Lung (tissue), 12 donors: ENCODE data around the gene TRIM66. TPM values are rescaled to one million over a fixed set of nuclear protein-coding genes. Genes with fewer than 3 reads are reported as not detected.

Experiments used
- ATAC-seq: fragments of 200-7000 bp; cut with Tn5 transposase; one replicate; pipeline ENCODE4 v1.9.1; 2020; ENCODE audit warnings: moderate number of reproducible peaks; ENCODE audit not compliant: insufficient read depth, low FRiP score
- DNase-seq, 3 donors: peaks; one replicate each; pipeline ENCODE4 v3.0.0-alpha.2; 2013 to 2017
- H3K27ac ChIP-seq, 2 donors: one replicate each; pipeline ENCODE4 v1.5.1; 2013; ENCODE audit warnings: mild to moderate bottlenecking in 2 of 2, moderate library complexity in 2 of 2, control low read depth in 1 of 2, inconsistent platforms in 1 of 2, low read depth in 1 of 2, low read length in 1 of 2
- H3K27me3 ChIP-seq, 3 donors: one replicate each; pipeline ENCODE4 v1.5.1; 2013; ENCODE audit warnings: low read length in 2 of 3; ENCODE audit not compliant: control insufficient read depth in 3 of 3, insufficient read depth in 3 of 3
- H3K36me3 ChIP-seq, 4 donors: one replicate each; pipeline ENCODE4 v1.5.1; 2013; ENCODE audit warnings: low read length in 4 of 4, mild to moderate bottlenecking in 1 of 4, moderate library complexity in 1 of 4; ENCODE audit not compliant: control insufficient read depth in 4 of 4, insufficient read depth in 4 of 4
- H3K4me1 ChIP-seq, 5 donors: one replicate each; pipeline ENCODE4 v1.5.1; 2013; ENCODE audit warnings: low read length in 5 of 5, mild to moderate bottlenecking in 2 of 5, moderate library complexity in 1 of 5; ENCODE audit not compliant: control insufficient read depth in 5 of 5, insufficient read depth in 5 of 5
- H3K4me3 ChIP-seq: one replicate; pipeline ENCODE4 v1.5.1; 2013; ENCODE audit warnings: mild to moderate bottlenecking, control low read depth, moderate library complexity
- H3K9ac ChIP-seq, 2 donors: one replicate each; pipeline ENCODE4 v1.5.1; 2013; ENCODE audit warnings: low read length in 2 of 2, control low read depth in 1 of 2; ENCODE audit not compliant: insufficient read depth in 1 of 2
- H3K9me3 ChIP-seq, 4 donors: one replicate each; pipeline ENCODE4 v1.5.1; 2013; ENCODE audit warnings: low read length in 3 of 4, mild to moderate bottlenecking in 1 of 4, moderate library complexity in 1 of 4; ENCODE audit not compliant: control insufficient read depth in 4 of 4, insufficient read depth in 3 of 4
- CTCF ChIP-seq: IDR thresholded peaks from 2 replicates; pipeline ENCODE4 v1.5.1; 2012; ENCODE audit warnings: mild to moderate bottlenecking; ENCODE audit errors: control extremely low read depth, extremely low read depth
- WGBS, 2 donors: extraction: QIAGEN DNeasy Blood & Tissue Kit; methylation state at CpG; one replicate each; pipeline ENCODE4 v1.1.7; 2013; 5-methylcytosine and 5-hydroxymethylcytosine counted together
- polyA plus RNA-seq, 2 donors: library from polyadenylated mRNA; stranded (reverse); fragments of 200-250 nt; gene quantifications; one replicate each; pipeline ENCODE4 v1.2.1, GENCODE V29; 2013
- total RNA-seq, 2 donors: library from RNA; depleted of rRNA in 1 of 2; stranded (reverse); fragments of >200 nt in 1 of 2; gene quantifications; one replicate each; pipeline ENCODE4 v1.2.1, GENCODE V29; 2014 to 2021
- donor health status: control.
- donor health status: control.
- donor health status: Bipolar disorder and iron deficiency.
- donor health status: healthy.
- donor health status: DM: yes; HTN: yes; CAD: no.

Gene TRIM66
- total and polyA plus RNA-seq, 4 donors, result 2.0 to 23.9 (median 11.3) TPM

- H3K27me3 ChIP-seq, result no peaks in the 10 kb centered on the region
- H3K4me3 ChIP-seq, result no peak overlapping the region
- H3K36me3 ChIP-seq, result peaks cover 0 to 47% (median 30%) of the 10 kb centered on the region in 4 donors
- no peak overlapping the region for H3K9ac ChIP-seq
- ATAC-seq (no peak), DNase-seq (no peak)
- no peak for TF ChIP-seq CTCF
- WGBS, 2 donors, result 67 to 75% methylated on average over 4 of the region's 4 CpGs
- H3K27ac ChIP-seq, result peak overlapping the region; percentile 3 to 18
- peaks cover 19 to 52% (median 27%) of the 10 kb centered on the region in 5 donors for H3K4me1 ChIP-seq
- H3K9me3 ChIP-seq, result no peaks in the 10 kb centered on the region
Observed at GRCh38 chr11:8714622-8715225, 32.3 kb upstream of the TRIM66 start.

- Histone ChIP-seq H3K4me3 (no peak overlapping the region), H3K36me3 (peaks cover 0 to 47% (median 33%) of the 10 kb centered on the region in 4 donors), H3K27me3 (no peaks in the 10 kb centered on the region), H3K9me3 (no peaks in the 10 kb centered on the region), H3K4me1 (peaks cover 16 to 50% (median 20%) of the 10 kb centered on the region in 5 donors), H3K27ac (no peak overlapping the region), H3K9ac (no peak overlapping the region)
- no peak for DNase-seq
- TF ChIP-seq CTCF, result no peak
- 91 to 95% methylated on average over 8 of the region's 8 CpGs for WGBS, 2 donors
- no peak for ATAC-seq
Observed at GRCh38 chr11:8713760-8714454, 31.4 kb upstream of the TRIM66 start.

GRCh38 chr11:8712506-8712905 is 30.0 kb upstream of the TRIM66 start:
- Histone ChIP-seq H3K4me1 (peaks cover 6 to 40% (median 14%) of the 10 kb centered on the region in 5 donors), H3K36me3 (peaks cover 0 to 54% (median 40%) of the 10 kb centered on the region in 4 donors), H3K27ac (no peak overlapping the region), H3K9ac (no peak overlapping the region), H3K9me3 (no peaks in the 10 kb centered on the region), H3K27me3 (no peaks in the 10 kb centered on the region), H3K4me3 (no peak overlapping the region)
- 95 to 96% methylated on average over 12 of the region's 12 CpGs for WGBS, 2 donors
- TF ChIP-seq CTCF, result no peak
- DNase-seq (no peak), ATAC-seq (no peak)
